Suprapubic skin (tissue), 4 donors: ENCODE results near the gene PRKAG2.

Experiments used
- POLR2A ChIP-seq, 2 donors: fragments of 450-650 bp; IDR thresholded peaks; one replicate each; pipeline ENCODE4 v1.6.1; 2017; ENCODE audit warnings: antibody characterized with exemption in 2 of 2, mild to moderate bottlenecking in 2 of 2, moderate library complexity in 2 of 2
- POLR2AphosphoS5 ChIP-seq, 3 donors: sonication (generic); formaldehyde crosslinking; IDR thresholded peaks; one replicate each; pipeline ENCODE4 v1.6.1; 2017; ENCODE audit warnings: antibody characterized with exemption in 3 of 3
- TF ChIP-seq, protein P1 (sequence below), 2 donors: fragments of 200-600 bp in 1 of 2; fragments of 450-650 bp in 1 of 2; sonication (generic) in 1 of 2; IDR thresholded peaks; one replicate each; pipeline ENCODE4 v1.5.1; 2016 to 2019; ENCODE audit warnings: antibody characterized with exemption in 2 of 2, mild to moderate bottlenecking in 1 of 2, moderate library complexity in 1 of 2

GRCh38 chr7:151829707-151830106 is 47.2 kb downstream of the PRKAG2 start:
- TF ChIP-seq POLR2A (IDR thresholded peaks at IDR 0.05) (no peak), POLR2AphosphoS5 (IDR thresholded peaks at IDR 0.05) (no peak)
- TF ChIP-seq, protein P1, sequence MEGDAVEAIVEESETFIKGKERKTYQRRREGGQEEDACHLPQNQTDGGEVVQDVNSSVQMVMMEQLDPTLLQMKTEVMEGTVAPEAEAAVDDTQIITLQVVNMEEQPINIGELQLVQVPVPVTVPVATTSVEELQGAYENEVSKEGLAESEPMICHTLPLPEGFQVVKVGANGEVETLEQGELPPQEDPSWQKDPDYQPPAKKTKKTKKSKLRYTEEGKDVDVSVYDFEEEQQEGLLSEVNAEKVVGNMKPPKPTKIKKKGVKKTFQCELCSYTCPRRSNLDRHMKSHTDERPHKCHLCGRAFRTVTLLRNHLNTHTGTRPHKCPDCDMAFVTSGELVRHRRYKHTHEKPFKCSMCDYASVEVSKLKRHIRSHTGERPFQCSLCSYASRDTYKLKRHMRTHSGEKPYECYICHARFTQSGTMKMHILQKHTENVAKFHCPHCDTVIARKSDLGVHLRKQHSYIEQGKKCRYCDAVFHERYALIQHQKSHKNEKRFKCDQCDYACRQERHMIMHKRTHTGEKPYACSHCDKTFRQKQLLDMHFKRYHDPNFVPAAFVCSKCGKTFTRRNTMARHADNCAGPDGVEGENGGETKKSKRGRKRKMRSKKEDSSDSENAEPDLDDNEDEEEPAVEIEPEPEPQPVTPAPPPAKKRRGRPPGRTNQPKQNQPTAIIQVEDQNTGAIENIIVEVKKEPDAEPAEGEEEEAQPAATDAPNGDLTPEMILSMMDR (IDR thresholded peaks at IDR 0.05) = no peak
